ENCODE data around the gene FAM107B.

- TF ChIP-seq ZNF217 (IDR thresholded peaks at IDR 0.05), result no peak
- TF ChIP-seq, protein P1, sequence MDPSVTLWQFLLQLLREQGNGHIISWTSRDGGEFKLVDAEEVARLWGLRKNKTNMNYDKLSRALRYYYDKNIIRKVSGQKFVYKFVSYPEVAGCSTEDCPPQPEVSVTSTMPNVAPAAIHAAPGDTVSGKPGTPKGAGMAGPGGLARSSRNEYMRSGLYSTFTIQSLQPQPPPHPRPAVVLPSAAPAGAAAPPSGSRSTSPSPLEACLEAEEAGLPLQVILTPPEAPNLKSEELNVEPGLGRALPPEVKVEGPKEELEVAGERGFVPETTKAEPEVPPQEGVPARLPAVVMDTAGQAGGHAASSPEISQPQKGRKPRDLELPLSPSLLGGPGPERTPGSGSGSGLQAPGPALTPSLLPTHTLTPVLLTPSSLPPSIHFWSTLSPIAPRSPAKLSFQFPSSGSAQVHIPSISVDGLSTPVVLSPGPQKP (IDR thresholded peaks at IDR 0.05; ENCODE audit: low read depth, low read length), result no peak
- no peak for TF ChIP-seq ASH2L (IDR thresholded peaks at IDR 0.05; ENCODE audit: borderline replicate concordance, low read depth)
- no peak for TF ChIP-seq ZNF622 (IDR thresholded peaks at IDR 0.05)
- TF ChIP-seq RELA (IDR thresholded peaks at IDR 0.05; ENCODE audit: borderline replicate concordance, partially characterized antibody), result no peak
- no peak for TF ChIP-seq CHD2 (IDR thresholded peaks at IDR 0.05; ENCODE audit: borderline replicate concordance, low read depth, low read length)
- TF ChIP-seq CTCF (IDR thresholded peaks at IDR 0.05 in 2 of 3, conservative IDR thresholded peaks at IDR 0.05 in 1 of 3; ENCODE audit: control insufficient read depth in 2 of 3, extremely low read depth in 1 of 3, insufficient read depth in 1 of 3, low read depth in 3 of 3, low read length in 3 of 3), result peak; percentile 56 to 81 (median 73)
- TF ChIP-seq POLR2A (IDR thresholded peaks at IDR 0.05; ENCODE audit: low read depth, low read length), result no peak
- TF ChIP-seq, protein P2, sequence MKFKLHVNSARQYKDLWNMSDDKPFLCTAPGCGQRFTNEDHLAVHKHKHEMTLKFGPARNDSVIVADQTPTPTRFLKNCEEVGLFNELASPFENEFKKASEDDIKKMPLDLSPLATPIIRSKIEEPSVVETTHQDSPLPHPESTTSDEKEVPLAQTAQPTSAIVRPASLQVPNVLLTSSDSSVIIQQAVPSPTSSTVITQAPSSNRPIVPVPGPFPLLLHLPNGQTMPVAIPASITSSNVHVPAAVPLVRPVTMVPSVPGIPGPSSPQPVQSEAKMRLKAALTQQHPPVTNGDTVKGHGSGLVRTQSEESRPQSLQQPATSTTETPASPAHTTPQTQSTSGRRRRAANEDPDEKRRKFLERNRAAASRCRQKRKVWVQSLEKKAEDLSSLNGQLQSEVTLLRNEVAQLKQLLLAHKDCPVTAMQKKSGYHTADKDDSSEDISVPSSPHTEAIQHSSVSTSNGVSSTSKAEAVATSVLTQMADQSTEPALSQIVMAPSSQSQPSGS (IDR thresholded peaks at IDR 0.05; ENCODE audit: low read length), result no peak
- TF ChIP-seq REST (IDR thresholded peaks at IDR 0.05; ENCODE audit: low read depth, low read length), result no peak
- TF ChIP-seq, protein P3, sequence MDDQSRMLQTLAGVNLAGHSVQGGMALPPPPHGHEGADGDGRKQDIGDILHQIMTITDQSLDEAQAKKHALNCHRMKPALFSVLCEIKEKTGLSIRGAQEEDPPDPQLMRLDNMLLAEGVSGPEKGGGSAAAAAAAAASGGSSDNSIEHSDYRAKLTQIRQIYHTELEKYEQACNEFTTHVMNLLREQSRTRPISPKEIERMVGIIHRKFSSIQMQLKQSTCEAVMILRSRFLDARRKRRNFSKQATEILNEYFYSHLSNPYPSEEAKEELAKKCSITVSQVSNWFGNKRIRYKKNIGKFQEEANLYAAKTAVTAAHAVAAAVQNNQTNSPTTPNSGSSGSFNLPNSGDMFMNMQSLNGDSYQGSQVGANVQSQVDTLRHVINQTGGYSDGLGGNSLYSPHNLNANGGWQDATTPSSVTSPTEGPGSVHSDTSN (IDR thresholded peaks at IDR 0.05; ENCODE audit: insufficient replicate concordance, low read depth, low read length), result no peak
- no peak for TF ChIP-seq KDM1A (IDR thresholded peaks at IDR 0.05; ENCODE audit: borderline replicate concordance)
- TF ChIP-seq EZH2 (IDR thresholded peaks at IDR 0.05; ENCODE audit: borderline replicate concordance, control insufficient read depth, low read depth, low read length), result no peak
Observed at GRCh38 chr10:14822879-14823755, 48.4 kb upstream of the FAM107B start.

All from GM12878 (cell line).